PFSK-1 (cell line): Measurements from ENCODE around the gene AATF.

ENCODE experiments used
- POLR2AphosphoS5 ChIP-seq: IDR thresholded peaks from 2 replicates; pipeline ENCODE4 v1.6.1; 2012; ENCODE audit warnings: low read depth, mild to moderate bottlenecking, control low read depth, low read length, moderate library complexity
- TAF1 ChIP-seq: IDR thresholded peaks from 2 replicates; pipeline ENCODE4 v1.6.1; 2012; ENCODE audit warnings: low read length, control low read depth, borderline replicate concordance; ENCODE audit not compliant: insufficient read depth

- no peak for TF ChIP-seq POLR2AphosphoS5
- TF ChIP-seq TAF1, result no peak
These were observed 132.5 kb downstream of the AATF start for GRCh38 chr17:37081287-37081686.
